Mucosa of descending colon (tissue), 3 donors: Measurements from ENCODE around the gene IL17A. TPM values are rescaled to one million over a fixed set of nuclear protein-coding genes. Genes with fewer than 3 reads are reported as not detected.

Experiments
- ATAC-seq: fragments of 200-7000 bp; cut with Tn5 transposase; one replicate; pipeline ENCODE4 v1.9.1; 2020; ENCODE audit warnings: mild to moderate bottlenecking, moderate library complexity
- DNase-seq, 3 donors: peaks; one replicate each; pipeline ENCODE4 v3.0.0-alpha.2; 2020
- H3K36me3 ChIP-seq: fragments of 200-600 bp; one replicate; pipeline ENCODE4 v1.8.0; 2021; ENCODE audit warnings: low read depth, mild to moderate bottlenecking
- H3K4me1 ChIP-seq: fragments of 200-600 bp; one replicate; pipeline ENCODE4 v1.8.0; 2021; ENCODE audit warnings: low read depth, mild to moderate bottlenecking
- H3K4me3 ChIP-seq: fragments of 200-600 bp; one replicate; pipeline ENCODE4 v1.8.0; 2021; ENCODE audit warnings: mild to moderate bottlenecking
- H3K9me3 ChIP-seq: fragments of 200-600 bp; one replicate; pipeline ENCODE4 v1.8.0; 2021; ENCODE audit warnings: mild to moderate bottlenecking
- intact Hi-C, 2 donors: fragments of 100-400 bp; cut with DNase I in 1 of 2; cut with micrococcal nuclease in 1 of 2; formaldehyde crosslinking; loops; one replicate each; pipeline versions ENCODE4 v1.11.0 to v1.11.1; 2022; cut with DNase I, micrococcal nuclease
- total RNA-seq, 3 donors: library from RNA; stranded (reverse); fragmentation: NEBNext Ultra II Directional in 2 of 3; extraction: Animal tissue kit (Norgen Biotek cat#: 25700) in 2 of 3; gene quantifications; one replicate each; pipeline versions ENCODE4 v1.2.1 to v1.2.4, GENCODE V29; 2021 to 2023
- TF ChIP-seq, protein P1 (sequence below): fragments of 200-600 bp; IDR thresholded peaks from one replicate; pipeline ENCODE4 v1.8.0; 2022; ENCODE audit warnings: antibody characterized with exemption, mild to moderate bottlenecking
- donor health status: DM: no; HTN: no; CAD: no; lungs with moderate emphysema.
- donor health status: DM: no; HTN: no; CAD: no.
- donor health status: DM: no; HTN: yes; CAD: no.

The IL17A gene
- total RNA-seq, 3 donors from 2014 or later = not detected

DNA sequence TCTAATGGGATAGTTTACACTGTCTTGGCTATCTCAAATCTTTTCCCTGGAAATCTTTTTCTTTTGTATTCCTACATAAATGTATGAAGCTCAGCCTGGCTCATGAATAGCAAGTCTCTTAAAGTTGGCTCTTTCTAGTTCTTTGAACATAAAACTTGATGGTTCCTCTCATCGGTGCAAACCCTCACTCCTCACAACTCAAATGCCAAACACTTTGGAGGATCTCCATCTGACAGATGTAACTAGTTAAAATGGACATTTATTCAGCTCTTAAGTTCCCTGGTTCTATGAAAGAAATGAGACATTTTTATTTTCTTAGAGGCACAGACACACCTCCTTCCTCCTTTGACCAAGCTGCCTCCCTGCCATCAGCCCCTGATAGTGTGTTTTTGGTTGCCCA, 43.6 kb upstream of the IL17A start:
- no peak for ATAC-seq
- intact Hi-C loops = no loop called here
- TF ChIP-seq, protein P1, sequence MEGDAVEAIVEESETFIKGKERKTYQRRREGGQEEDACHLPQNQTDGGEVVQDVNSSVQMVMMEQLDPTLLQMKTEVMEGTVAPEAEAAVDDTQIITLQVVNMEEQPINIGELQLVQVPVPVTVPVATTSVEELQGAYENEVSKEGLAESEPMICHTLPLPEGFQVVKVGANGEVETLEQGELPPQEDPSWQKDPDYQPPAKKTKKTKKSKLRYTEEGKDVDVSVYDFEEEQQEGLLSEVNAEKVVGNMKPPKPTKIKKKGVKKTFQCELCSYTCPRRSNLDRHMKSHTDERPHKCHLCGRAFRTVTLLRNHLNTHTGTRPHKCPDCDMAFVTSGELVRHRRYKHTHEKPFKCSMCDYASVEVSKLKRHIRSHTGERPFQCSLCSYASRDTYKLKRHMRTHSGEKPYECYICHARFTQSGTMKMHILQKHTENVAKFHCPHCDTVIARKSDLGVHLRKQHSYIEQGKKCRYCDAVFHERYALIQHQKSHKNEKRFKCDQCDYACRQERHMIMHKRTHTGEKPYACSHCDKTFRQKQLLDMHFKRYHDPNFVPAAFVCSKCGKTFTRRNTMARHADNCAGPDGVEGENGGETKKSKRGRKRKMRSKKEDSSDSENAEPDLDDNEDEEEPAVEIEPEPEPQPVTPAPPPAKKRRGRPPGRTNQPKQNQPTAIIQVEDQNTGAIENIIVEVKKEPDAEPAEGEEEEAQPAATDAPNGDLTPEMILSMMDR = no peak

DNA sequence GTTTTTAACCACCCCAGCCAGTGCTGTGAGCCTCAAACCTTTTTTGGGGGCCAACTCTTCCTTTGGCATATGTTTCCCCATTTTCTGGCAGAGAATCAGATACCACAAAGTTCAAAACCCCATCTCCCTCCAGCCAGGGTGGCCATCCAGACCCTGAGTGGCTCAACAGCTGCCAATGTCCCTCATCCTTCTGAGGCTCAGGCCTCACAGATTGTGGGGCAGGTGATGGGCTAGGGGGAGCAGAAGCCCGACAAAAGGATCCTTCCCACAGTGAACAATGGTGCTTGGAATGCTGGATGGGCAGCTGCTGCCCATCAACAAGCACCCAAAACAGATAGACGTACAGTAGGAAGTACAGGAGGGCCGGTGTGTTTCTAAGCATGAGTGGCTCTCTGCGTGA, 42.6 kb upstream of the IL17A start:
- Histone ChIP-seq H3K4me1 (no peaks in the 10 kb centered on the region), H3K36me3 (no peaks in the 10 kb centered on the region), H3K9me3 (no peaks in the 10 kb centered on the region), H3K4me3 (no peak overlapping the region)
- ATAC-seq (no peak), DNase-seq (no peak)
- intact Hi-C loops = no loop called here
- TF ChIP-seq, protein P1 = no peak

More for the DNA sequence above, 43.6 kb upstream of the IL17A start:
- Histone ChIP-seq H3K36me3 (no peaks in the 10 kb centered on the region), H3K4me1 (no peaks in the 10 kb centered on the region), H3K4me3 (no peak overlapping the region), H3K9me3 (no peaks in the 10 kb centered on the region)
- DNase-seq = no peak

DNA sequence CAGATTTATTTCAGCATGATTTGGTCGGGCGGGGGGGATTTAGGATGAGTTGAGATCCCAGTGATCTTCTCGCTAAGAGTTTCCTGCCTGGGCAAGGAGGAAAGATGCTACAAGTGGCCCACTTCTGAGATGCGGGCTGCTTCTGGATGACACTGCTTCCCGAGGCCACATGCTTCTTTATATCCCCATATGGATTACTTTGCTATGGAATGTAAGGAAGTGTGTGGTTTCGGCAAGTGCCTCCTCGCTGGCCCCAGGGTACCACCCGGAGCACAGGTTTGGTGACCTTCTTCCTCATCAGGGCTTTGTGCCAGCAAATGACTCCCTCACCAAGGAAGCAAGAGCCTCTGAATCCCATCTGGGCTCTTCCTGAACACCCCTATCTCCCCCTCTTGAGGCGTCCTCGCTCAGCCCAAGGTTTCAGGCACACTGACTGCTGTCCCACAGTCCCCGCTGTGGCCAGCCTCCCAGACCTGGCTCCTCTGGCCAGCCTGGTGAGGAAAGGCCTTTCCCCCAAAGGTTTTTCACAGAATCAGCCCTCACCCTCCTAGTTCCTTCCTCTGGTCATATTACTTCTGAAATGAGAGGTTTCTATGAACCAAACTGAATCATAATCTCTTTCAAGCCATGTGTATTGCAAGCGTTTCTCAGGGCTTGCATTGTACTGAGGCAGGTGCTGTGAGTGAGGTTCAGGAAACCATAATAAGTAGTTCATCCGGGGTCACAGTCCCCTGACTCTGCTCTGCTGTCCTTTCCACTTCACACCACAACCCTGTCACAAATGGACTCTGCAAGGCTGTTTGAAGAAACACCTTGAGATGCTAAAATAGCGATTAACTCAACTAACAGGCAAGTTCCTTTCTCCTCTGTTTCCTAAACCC, 41.7 kb upstream of the IL17A start:
- ATAC-seq = no peak

DNA sequence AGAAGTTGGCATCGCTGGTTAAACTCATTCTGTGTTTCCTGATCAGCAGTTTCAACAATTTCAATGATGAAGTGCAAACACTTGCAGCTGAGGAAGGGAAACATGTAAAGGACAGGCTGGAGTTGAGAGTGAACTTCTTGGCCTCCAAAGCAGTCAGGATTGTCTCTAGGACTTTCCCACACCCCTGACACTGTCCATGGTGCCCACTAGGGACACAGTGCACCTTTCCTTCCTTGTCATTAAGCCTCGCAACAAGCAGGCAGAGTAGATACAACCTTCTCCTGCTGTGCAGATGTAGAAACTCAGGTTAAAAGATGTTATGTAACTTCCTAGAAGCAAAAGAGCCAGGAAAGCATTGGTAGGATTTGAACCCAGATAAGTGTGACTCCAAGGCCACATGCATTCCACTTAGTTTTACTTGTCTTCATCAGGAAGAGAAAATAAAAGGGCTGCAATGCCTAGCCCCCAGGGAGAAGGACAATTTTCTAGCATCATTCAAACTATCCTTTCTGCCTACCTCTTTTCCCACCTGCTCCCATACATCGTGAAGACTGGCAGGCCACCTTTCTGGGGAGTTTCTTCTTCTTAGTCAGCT, 39.2 kb upstream of the IL17A start:
- intact Hi-C loops = no loop called here
- H3K4me1 ChIP-seq = no peaks in the 10 kb centered on the region
- no peak for DNase-seq
- no peak for ATAC-seq
- no peaks in the 10 kb centered on the region for H3K9me3 ChIP-seq
- H3K36me3 ChIP-seq = no peaks in the 10 kb centered on the region
- H3K4me3 ChIP-seq = no peak overlapping the region
- TF ChIP-seq, protein P1 = no peak

More for the DNA sequence above, 41.7 kb upstream of the IL17A start:
- no peak overlapping the region for H3K4me3 ChIP-seq
- no peaks in the 10 kb centered on the region for H3K36me3 ChIP-seq
- DNase-seq = no peak
- H3K9me3 ChIP-seq = no peaks in the 10 kb centered on the region
- H3K4me1 ChIP-seq = no peaks in the 10 kb centered on the region
- TF ChIP-seq, protein P1 = no peak
- intact Hi-C loops = no loop called here

DNA sequence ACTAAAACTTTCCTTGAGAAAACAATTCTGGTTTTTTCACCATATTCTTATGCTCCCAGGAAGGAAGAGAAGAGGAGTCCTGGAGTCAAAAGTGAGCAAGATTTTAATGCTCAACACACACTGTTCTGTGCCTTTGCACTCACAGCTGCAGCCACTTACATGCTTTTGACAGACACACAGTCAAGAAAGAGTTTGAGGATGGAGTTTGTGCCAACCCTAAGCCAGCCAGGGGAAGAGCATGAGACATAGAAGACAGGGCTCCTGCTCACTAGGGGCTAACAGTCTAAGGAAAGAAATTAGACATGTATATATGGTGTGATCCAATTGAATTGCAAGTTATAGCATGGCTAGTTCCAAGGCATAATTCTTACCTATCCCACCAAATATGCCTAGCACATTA, 37.1 kb upstream of the IL17A start:
- no peak for ATAC-seq
- Histone ChIP-seq H3K4me3 (no peak overlapping the region), H3K4me1 (no peaks in the 10 kb centered on the region), H3K36me3 (no peaks in the 10 kb centered on the region), H3K9me3 (no peaks in the 10 kb centered on the region)
- TF ChIP-seq, protein P1 = no peak
- no peak for DNase-seq
- intact Hi-C loops = no loop called here
